ENCODE data around the gene ELL3. TPM values are rescaled to one million over a fixed set of nuclear protein-coding genes. Genes with fewer than 3 reads are reported as not detected.

The ELL3 gene
- total RNA-seq, 4 donors from 2014 or later = 2.1 to 6.3 (median 2.6) TPM

DNA sequence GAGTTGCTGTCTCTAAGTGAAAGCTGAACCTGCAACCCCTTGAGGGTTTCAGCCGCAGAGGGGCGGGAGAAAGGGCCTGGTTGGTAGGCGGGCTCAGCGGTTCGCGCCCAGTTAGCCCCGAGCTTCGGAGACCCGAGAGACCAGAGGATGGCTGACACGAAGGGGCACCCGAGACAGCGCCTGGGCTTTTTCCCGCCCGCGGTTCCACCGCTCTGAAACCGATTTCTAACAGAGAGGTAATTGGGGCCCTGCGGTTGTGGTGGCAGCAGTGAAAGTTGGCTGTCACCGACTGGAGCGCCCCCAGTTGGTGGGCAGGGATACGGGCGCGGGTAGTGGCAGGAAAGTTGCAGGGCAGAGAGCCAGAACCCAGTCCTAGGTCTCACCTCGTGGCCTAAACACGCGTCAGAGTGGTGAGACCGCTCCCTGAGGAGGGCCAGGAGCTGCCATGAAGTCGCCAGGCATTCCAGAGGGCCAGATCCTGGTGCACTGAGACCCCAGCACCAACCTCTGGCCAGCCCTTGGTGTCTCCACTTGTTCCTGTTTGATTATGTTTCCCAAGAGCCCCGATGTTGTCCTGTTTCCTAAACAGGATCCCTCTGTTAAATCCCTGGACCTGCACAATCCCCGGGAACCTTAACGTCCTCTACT lies 625 bp upstream of the ELL3 start:
- in situ Hi-C loops (cut with MboI; ENCODE audit: low sequenced_read_pairs in 4 of 4) = loop anchor here in 1 of 4 donors (25.0 kb wide), 2 partner anchors 935 to 1860 kb away; partner anchors contain the start of genes B2M, PATL2 and SQOR
- ATAC-seq = peak; percentile 65 to 77
- TF ChIP-seq, protein P1, sequence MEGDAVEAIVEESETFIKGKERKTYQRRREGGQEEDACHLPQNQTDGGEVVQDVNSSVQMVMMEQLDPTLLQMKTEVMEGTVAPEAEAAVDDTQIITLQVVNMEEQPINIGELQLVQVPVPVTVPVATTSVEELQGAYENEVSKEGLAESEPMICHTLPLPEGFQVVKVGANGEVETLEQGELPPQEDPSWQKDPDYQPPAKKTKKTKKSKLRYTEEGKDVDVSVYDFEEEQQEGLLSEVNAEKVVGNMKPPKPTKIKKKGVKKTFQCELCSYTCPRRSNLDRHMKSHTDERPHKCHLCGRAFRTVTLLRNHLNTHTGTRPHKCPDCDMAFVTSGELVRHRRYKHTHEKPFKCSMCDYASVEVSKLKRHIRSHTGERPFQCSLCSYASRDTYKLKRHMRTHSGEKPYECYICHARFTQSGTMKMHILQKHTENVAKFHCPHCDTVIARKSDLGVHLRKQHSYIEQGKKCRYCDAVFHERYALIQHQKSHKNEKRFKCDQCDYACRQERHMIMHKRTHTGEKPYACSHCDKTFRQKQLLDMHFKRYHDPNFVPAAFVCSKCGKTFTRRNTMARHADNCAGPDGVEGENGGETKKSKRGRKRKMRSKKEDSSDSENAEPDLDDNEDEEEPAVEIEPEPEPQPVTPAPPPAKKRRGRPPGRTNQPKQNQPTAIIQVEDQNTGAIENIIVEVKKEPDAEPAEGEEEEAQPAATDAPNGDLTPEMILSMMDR (IDR thresholded peaks at IDR 0.05 in 4 of 5, conservative IDR thresholded peaks at IDR 0.05 in 1 of 5) = peak; percentile 62 to 84 (median 66)
- peak in 1 of 2 donors; percentile 26 for TF ChIP-seq POLR2A (IDR thresholded peaks at IDR 0.05)
- peak; percentile 57 to 78 for DNase-seq
- H3K4me3 ChIP-seq = peak overlapping the region; percentile 61 to 84 (median 76)
- H3K4me1 ChIP-seq = peaks cover 9 to 11% of the 10 kb centered on the region in 2 donors
- H3K9me3 ChIP-seq = no peaks in the 10 kb centered on the region
- peaks cover 0 to 18% of the 10 kb centered on the region in 2 donors for H3K36me3 ChIP-seq
- H3K27me3 ChIP-seq = no peaks in the 10 kb centered on the region
- intact Hi-C loops (cut with DNase I; ENCODE audit: low total_unique reads) = loop anchor here (1.0 to 10.0 kb wide), 3 partner anchors 15 to 333 kb away; partner anchors contain the start of genes PDIA3 and SERF2
- H3K27ac ChIP-seq = peak overlapping the region; percentile 86 to 90 (median 88)

DNA sequence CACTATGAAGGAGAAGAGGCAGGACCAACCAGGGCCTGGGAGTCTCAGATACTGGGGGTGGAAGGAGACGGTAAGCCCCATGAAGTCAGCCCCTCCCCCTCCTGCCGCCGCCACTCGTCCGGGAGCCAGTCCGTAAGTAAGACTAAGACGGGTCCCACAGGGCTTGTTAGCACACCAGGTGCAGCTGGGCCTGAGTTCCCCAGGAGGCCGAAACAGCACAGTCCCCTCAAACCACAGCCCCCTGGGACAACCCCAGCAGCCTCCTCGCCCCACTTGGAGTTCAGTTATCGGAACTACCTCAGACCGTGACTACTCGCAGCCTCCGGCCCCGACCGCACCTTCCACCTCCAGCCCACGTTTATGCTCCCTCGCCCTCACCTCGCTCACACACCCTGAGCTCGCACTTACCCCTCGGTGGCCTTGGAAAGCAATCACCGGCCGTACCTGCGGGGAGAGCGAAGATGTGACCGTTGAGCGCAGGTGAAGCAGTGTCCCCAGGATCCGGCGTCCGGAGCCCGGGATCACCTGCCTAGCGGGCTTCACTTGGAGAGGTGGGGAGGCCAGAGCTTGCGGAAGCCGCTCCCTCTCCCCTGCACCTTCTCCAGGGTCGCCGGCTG lies 557 bp downstream of the ELL3 start:
- TF ChIP-seq, protein P1 (IDR thresholded peaks at IDR 0.05 in 4 of 5, conservative IDR thresholded peaks at IDR 0.05 in 1 of 5) = no peak
- no peak for TF ChIP-seq POLR2A (IDR thresholded peaks at IDR 0.05)
- intact Hi-C loops (cut with DNase I; ENCODE audit: low total_unique reads) = loop anchor here (2.0 to 10.0 kb wide), 2 partner anchors 29 to 331 kb away; partner anchors contain the start of gene PDIA3
- DNase-seq (peak in 1 of 2 donors; percentile 37), ATAC-seq (no peak)
- Histone ChIP-seq H3K36me3 (peaks cover 0 to 30% of the 10 kb centered on the region in 2 donors), H3K4me3 (peak overlapping the region; percentile 61 to 84 (median 76)), H3K27ac (peak overlapping the region; percentile 86 to 90 (median 88)), H3K4me1 (peaks cover 9 to 11% of the 10 kb centered on the region in 2 donors), H3K27me3 (no peaks in the 10 kb centered on the region), H3K9me3 (no peaks in the 10 kb centered on the region)
- in situ Hi-C loops (cut with MboI; ENCODE audit: low sequenced_read_pairs in 4 of 4) = loop anchor here in 1 of 4 donors (25.0 kb wide), 2 partner anchors 936 to 1861 kb away; partner anchors contain the start of genes B2M, PATL2 and SQOR

DNA sequence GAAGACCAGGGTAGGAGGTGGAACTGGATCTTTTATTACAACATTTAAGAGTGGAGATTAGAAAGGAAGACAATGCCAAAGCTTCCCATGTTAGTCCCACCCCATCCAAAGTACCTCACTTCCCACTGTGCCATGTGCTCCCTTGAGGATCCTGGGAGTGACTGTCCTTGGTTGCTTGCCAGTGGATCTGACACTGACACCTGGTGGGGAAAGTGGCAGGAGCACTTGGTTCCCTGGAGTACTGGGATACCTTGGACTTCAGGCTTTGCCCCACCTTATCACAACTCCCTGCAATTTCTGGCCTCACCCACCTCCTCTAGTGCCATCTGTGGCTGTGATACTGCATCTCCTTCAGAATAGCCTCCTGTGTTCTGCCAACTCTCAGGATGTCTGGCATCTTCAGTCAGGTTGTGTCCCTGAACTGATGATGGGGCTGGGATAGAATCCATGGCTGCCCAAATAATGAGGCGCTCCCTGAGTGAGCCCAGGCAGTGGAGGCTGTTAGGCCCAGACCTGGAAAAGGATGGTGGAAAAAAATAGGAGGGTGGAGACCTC lies 1.3 kb downstream of the ELL3 start:
- peaks cover 9 to 11% of the 10 kb centered on the region in 2 donors for H3K4me1 ChIP-seq
- TF ChIP-seq, protein P1 (IDR thresholded peaks at IDR 0.05 in 4 of 5, conservative IDR thresholded peaks at IDR 0.05 in 1 of 5) = peak in 4 of 5 experiments; percentile 14 to 37 (median 24)
- no peak for TF ChIP-seq POLR2A (IDR thresholded peaks at IDR 0.05)
- DNase-seq = peak in 1 of 2 donors; percentile 75
- H3K9me3 ChIP-seq = no peaks in the 10 kb centered on the region
- H3K36me3 ChIP-seq = peaks cover 0 to 37% of the 10 kb centered on the region in 2 donors
- H3K4me3 ChIP-seq = no peak overlapping the region
- intact Hi-C loops (cut with DNase I; ENCODE audit: low total_unique reads) = loop anchor here (10.0 kb wide), 1 partner anchor 331 kb away; no protein-coding TSS in a partner anchor
- H3K27ac ChIP-seq = peak overlapping the region; percentile 86 to 90 (median 88)
- in situ Hi-C loops (cut with MboI; ENCODE audit: low sequenced_read_pairs in 4 of 4) = loop anchor here in 1 of 4 donors (25.0 kb wide), 2 partner anchors 937 to 1862 kb away; partner anchors contain the start of genes B2M, PATL2 and SQOR
- peak; percentile 53 to 61 for ATAC-seq
- no peaks in the 10 kb centered on the region for H3K27me3 ChIP-seq

DNA sequence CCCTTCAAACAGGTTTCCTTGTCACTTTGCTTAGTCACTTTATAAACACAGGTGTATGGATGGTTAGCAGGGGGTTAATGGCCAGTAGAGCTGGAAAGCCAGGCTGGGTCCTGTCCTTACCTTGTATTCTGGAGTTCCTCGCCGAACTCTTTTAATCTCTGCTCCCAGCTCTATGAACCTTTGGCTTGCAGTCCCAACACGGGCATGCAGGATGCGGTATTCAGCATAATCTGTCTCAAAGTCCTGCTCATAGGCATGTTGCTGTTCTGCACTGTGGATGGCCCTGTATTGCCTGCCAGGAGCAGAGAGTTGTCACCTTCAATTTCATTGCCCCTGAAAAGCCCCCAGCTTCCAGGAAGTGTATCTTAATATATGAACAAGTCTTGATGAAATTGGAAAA lies 2.7 kb downstream of the ELL3 start:
- Histone ChIP-seq H3K27ac (peak overlapping the region in 2 of 4 donors; percentile 89 to 90), H3K4me1 (peaks cover 9 to 11% of the 10 kb centered on the region in 2 donors), H3K4me3 (no peak overlapping the region), H3K9me3 (no peaks in the 10 kb centered on the region), H3K36me3 (peaks cover 0 to 50% of the 10 kb centered on the region in 2 donors), H3K27me3 (no peaks in the 10 kb centered on the region)
- no peak for ATAC-seq
- TF ChIP-seq, protein P1 (IDR thresholded peaks at IDR 0.05 in 4 of 5, conservative IDR thresholded peaks at IDR 0.05 in 1 of 5) = no peak
- no peak for TF ChIP-seq POLR2A (IDR thresholded peaks at IDR 0.05)
- in situ Hi-C loops (cut with MboI; ENCODE audit: low sequenced_read_pairs in 4 of 4) = no loop called here
- DNase-seq = no peak
- intact Hi-C loops (cut with DNase I; ENCODE audit: low total_unique reads) = loop anchor here (10.0 kb wide), 1 partner anchor 329 kb away; no protein-coding TSS in a partner anchor
